Fibroblast of gingiva (primary cell): ENCODE measurements around the gene ACBD6.

Experiments used
- DNase-seq: peaks from one replicate; pipeline ENCODE4 v3.0.0-alpha.2; 2011; ENCODE audit warnings: low read depth

Gene ACBD6

GRCh38 chr1:180370597-180370996 is 131.8 kb downstream of the ACBD6 start:
- no peak for DNase-seq

- no peak for DNase-seq
Observed at GRCh38 chr1:180370188-180370587, 132.2 kb downstream of the ACBD6 start.

- no peak for DNase-seq
Observed at GRCh38 chr1:180369061-180369460, 133.3 kb downstream of the ACBD6 start.

- DNase-seq = no peak
Observed at GRCh38 chr1:180366371-180367068, 135.9 kb downstream of the ACBD6 start.

- no peak for DNase-seq
Observed at GRCh38 chr1:180365039-180365438, 137.3 kb downstream of the ACBD6 start.

- DNase-seq = no peak
Observed at GRCh38 chr1:180363246-180363995, 139.0 kb downstream of the ACBD6 start.

- DNase-seq = no peak
Observed at GRCh38 chr1:180360333-180361075, 141.9 kb downstream of the ACBD6 start.

GRCh38 chr1:180358649-180359048 is 143.7 kb downstream of the ACBD6 start:
- no peak for DNase-seq

GRCh38 chr1:180353945-180354344 is 148.4 kb downstream of the ACBD6 start:
- no peak for DNase-seq

GRCh38 chr1:180352588-180352987 is 149.8 kb downstream of the ACBD6 start:
- DNase-seq = no peak

- no peak for DNase-seq
Observed at GRCh38 chr1:180352021-180352420, 150.4 kb downstream of the ACBD6 start.

- DNase-seq = no peak
Observed at GRCh38 chr1:180345148-180345547, 157.2 kb downstream of the ACBD6 start.

GRCh38 chr1:180343921-180344769 is 158.2 kb downstream of the ACBD6 start:
- DNase-seq = peak; percentile 16

- no peak for DNase-seq
Observed at GRCh38 chr1:180327089-180327488, 175.3 kb downstream of the ACBD6 start.

- DNase-seq = no peak
Observed at GRCh38 chr1:180312926-180313325, 189.5 kb downstream of the ACBD6 start.

GRCh38 chr1:180311011-180311730 is 191.2 kb downstream of the ACBD6 start:
- no peak for DNase-seq

- peak; percentile 41 for DNase-seq
Observed at GRCh38 chr1:180310095-180310494, 192.3 kb downstream of the ACBD6 start.

GRCh38 chr1:180309338-180309737 is 193.0 kb downstream of the ACBD6 start:
- DNase-seq = peak; percentile 14

GRCh38 chr1:180301135-180301742 is 201.1 kb downstream of the ACBD6 start:
- peak; percentile 19 for DNase-seq

GRCh38 chr1:180299479-180300221 is 202.7 kb downstream of the ACBD6 start:
- no peak for DNase-seq
